ENCODE measurements around the gene ACYP1.

- TF ChIP-seq POLR2AphosphoS5 (IDR thresholded peaks at IDR 0.05; ENCODE audit: low read depth, low read length) (no peak), CTCF (IDR thresholded peaks at IDR 0.05) (no peak), REST (IDR thresholded peaks at IDR 0.05; ENCODE audit: insufficient read depth in 1 of 2, low read depth in 2 of 2, low read length in 1 of 2) (no peak), TCF7L2 (IDR thresholded peaks at IDR 0.05; ENCODE audit: low read depth, low read length) (no peak), SIN3A (IDR thresholded peaks at IDR 0.05; ENCODE audit: borderline replicate concordance, insufficient read depth, low read depth, low read length) (no peak)
Measured at GRCh38 chr14:75025876-75026275, 37.9 kb downstream of the ACYP1 start.
